GM23338 (cell line): ENCODE data around the gene SVIL. TPM values are rescaled to one million over a fixed set of nuclear protein-coding genes. Genes with fewer than 3 reads are reported as not detected.

Source experiments
- microRNA counts: library from miRNA; unstranded; fragments of <30 nt; microRNA quantifications from one replicate; lab custom pipeline; 2017
- microRNA-seq: library from miRNA; unstranded; fragments of <30 nt; microRNA quantifications from one replicate; pipeline ENCODE4, GENCODE V29; 2017
- polyA plus RNA-seq: library from polyadenylated mRNA; unstranded; fragments of >200 nt; fragmentation: Nextera tagmentation; extraction: Ambion mirVana; gene quantifications from 2 replicates; pipeline ENCODE4 v1.2.1, GENCODE V29; 2016
- small RNA-seq: library from RNA; depleted of rRNA; stranded (forward); fragments of <200 nt; gene quantifications from one replicate; pipeline ENCODE3, GENCODE V24; 2014; ENCODE audit warnings: low replicate concordance
- total RNA-seq: library from RNA; depleted of rRNA; stranded (reverse); fragments of >200 nt; shearing (Covaris generic); gene quantifications from 2 replicates; pipeline ENCODE4 v1.2.3, GENCODE V29; 2014

Gene SVIL
- total and polyA plus RNA-seq, 2 experiments from 2014 or later = 8.8 to 34.9 TPM

MicroRNAs encoded within 50 kb of the gene (microRNA counts, 767-probe panel; counts per million panel counts)
- not detected for microRNA hsa-miR-604 (lab: Ali Mortazavi, UCI)
- not detected for microRNA hsa-miR-938 (lab: Ali Mortazavi, UCI)

Small RNA genes lying within 50 kb of the gene (microRNA-seq; reads per million reads assigned to microRNA genes)
- gene MIR604 = not detected
- not detected for gene MIR938

Small RNA genes lying within 50 kb of the gene (small RNA-seq; reads per million reads assigned to genes)
- gene MIR604 = not detected
- gene MIR938 = not detected
- gene RF00105 = not detected
